GM18873 (cell line): ENCODE measurements around the gene FAAP20.
"Not testable (repeated sequence)": the region's sequence is repeated elsewhere in the genome, so short reads cannot be mapped to it uniquely, and the experiment has no call there.

Source experiments
- ATAC-seq: cut with Tn5 transposase; IDR thresholded peaks from one replicate; pipeline ENCODE4 v1.9.1; 2021; ENCODE audit warnings: mild to moderate bottlenecking, moderate library complexity, moderate number of reproducible peaks; ENCODE audit not compliant: unreplicated experiment, low FRiP score

FAAP20 gene

DNA sequence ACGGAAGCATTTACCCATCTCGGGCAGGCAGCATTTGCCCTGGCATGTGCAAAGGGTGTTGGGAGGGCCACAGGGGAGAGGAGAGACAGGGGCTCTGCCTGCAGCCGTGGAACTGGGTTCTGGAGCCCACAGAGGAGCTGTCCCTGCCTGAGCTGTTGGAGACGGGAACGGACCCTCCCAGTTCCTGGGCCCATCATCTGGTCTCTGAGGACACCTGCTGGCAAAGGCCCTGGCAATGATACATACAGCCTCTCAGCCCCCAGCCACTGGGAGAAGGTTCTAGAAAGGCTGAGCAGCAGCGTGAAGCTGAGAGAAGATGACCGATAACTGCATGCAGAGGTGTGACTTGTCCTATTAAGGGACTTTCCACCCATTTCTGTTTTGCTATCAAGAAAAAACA is 31.4 kb downstream of the FAAP20 start:
- ATAC-seq: no peak

DNA sequence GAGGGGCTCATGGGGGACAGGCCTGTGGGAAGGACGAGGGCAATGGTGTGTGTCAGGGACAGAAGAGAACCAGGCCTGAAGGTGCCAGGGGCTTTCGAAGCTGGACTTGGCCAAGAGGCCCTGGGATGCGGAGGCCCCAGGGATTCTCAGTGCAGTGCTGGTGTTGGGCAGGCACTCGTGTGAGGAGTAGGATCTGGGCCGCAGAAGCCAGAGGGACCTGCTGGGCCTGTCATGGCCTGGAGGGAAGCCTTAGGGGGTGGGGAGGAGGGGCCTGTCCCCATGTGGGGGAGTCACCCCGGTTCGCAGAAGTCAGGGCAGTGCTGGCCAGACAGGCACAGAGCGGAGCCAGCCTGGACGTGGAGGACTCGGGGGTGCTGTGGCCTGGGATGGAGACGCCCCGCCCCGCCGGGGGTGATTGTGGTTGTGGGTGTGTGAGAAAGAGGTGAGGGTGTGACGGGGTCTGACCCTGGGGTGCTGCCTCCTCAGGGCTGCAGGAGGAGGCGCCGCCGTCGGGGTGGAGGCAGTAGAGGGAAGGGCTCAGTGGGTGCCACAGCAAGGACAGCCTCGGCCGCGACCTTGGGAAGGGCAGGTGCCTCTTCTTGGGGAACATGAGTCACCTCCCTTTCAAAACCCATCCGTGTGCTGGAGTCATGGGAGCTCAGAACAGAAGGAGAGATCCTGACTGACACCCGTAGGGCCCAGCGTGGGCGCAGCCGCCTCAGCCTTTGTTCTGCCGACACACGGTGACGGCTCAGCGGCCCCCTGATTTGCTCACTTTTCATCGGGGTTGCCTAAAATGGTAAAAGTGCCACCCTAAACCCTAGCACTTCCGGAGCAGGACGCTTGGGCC is 33.9 kb downstream of the FAAP20 start:
- ATAC-seq: no peak

DNA sequence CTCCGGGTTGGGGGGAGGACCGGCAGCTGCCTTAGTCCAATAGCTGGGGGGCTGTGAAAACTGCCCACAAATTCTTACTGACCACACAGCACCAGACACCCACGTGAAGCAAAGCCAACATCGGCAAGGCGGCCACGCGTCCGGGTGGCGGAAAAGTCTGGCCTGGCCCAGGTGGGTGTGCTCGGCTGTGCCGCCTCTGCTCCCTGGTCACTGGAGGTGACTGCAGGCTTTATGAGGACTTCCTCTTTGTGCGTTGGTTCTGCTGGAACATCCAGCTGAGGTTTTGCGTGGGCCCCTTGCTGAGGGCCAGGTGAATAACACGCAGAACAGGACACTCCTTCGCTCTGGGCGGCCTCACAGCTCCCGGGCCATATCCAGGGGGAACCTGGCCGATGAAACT is 35.4 kb downstream of the FAAP20 start:
- no peak for ATAC-seq

DNA sequence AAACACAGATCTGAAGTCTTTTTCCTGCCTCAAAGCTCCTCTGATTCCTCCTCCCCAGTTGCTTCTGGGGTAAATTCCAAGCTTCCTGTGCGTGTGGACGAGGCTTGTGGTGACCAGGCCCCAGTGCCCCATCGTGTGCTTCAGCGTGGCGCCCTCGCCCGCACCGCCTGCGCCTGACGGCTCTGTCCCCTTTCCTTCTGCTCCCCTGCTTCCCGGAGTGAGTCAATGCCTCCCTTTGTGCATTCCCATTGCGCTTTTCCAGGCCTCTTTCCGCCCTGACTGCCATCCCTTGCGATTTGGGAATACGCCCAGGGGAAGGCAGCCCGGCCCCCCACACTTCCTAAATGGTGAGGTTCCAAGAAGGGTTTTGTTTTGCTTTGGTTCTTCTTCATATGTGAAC is 36.3 kb downstream of the FAAP20 start:
- ATAC-seq: no peak

GRCh38 chr1:2157856-2158255 is 36.7 kb downstream of the FAAP20 start:
- ATAC-seq: no peak

GRCh38 chr1:2156866-2157265 is 37.7 kb downstream of the FAAP20 start:
- ATAC-seq: no peak

DNA sequence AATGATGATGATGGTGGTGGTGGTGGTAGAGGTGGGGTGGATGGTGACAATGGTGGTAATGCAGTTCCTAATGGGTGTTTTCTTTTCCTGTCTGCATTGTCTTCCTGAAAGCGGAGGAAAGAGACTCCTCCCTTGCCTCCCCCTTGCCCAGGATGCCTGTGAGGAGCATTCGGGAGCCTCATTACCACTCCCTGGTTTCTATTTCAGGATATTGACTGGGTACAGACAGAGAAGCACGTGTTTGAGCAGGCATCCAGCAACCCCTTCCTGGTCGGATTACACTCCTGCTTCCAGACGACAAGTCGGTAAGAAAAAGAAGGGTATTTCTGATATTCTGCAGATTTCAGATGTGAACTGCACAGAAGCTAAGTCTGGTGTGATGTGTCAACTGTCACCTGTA is 38.8 kb downstream of the FAAP20 start:
- ATAC-seq: no peak

- ATAC-seq: no peak
These were observed 39.4 kb downstream of the FAAP20 start for GRCh38 chr1:2155147-2155598.

DNA sequence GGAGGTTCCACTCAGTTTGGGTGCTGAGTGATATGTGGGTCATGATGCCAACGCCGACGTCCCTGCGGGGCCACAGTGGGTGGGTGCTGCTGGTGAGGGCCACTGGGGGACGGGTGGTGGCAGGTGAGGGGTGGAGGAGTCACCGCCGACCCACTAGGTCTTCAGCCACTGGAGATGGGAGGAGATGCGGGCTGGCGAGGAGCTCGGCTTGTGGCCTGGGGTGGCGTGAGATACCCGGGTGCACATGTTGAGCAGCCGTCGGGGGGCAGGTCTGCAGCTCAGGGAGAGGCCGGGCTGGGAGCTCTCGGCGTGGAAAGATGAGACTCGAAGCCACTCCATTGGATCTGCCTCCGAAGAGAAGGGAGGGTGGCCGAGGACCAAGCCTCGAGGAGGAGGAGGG is 40.5 kb downstream of the FAAP20 start:
- ATAC-seq: no peak

- ATAC-seq: no peak
These were observed 41.6 kb downstream of the FAAP20 start for GRCh38 chr1:2152954-2153353.

DNA sequence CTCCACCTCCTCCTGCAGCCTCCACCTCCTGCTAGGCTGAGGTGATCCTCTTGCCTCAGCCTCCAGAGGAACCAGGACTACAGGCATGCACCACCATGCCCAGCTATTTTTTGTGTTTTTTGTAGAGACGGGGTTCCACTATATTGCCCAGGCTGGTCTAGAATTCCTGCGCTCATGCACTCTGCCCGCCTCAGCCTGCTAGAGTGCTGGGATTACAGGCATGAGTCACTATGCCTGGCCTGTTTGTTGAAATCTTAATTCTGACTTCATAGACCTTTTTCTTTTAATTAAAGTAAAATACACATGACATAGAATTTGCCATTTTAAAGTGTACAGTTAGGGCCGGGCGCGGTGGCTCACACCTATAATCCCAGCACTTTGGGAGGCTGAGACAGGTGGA is 42.7 kb downstream of the FAAP20 start:
- ATAC-seq: no peak

GRCh38 chr1:2151252-2151651 is 43.3 kb downstream of the FAAP20 start:
- no peak for ATAC-seq

DNA sequence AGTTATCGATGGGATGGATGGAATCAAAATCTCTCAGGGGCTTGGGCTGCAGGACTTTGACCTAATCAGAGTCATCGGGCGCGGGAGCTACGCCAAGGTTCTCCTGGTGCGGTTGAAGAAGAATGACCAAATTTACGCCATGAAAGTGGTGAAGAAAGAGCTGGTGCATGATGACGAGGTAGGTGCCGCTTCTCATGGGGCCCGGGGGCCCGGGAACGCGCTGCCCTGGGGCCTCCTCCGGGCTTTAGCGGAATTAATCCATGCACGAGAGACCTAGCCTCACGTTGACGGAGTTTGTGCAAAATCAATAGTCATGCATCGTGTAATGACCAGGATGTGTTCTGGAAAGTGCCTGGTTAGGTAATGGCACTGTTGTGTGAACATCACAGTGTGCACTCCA is 43.8 kb downstream of the FAAP20 start:
- ATAC-seq: no peak

DNA sequence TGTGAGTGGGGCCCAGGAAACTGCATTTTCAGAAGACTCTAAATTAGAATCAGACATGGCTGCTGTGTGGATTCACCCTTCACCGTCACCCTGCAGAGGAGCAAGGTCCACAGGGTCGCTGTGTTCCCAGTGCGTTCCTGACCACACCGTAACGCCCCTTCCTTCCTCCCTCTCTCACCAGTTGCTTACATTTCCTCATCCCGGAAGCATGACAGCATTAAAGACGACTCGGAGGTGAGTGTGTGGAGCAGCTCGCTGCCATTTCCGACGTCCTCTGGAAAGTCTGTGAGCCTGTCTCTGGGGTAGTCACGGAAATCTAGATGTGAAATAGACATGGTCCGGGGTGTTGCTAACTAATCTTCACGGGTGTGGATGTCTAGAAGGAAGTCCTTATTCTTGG is 45.9 kb downstream of the FAAP20 start:
- ATAC-seq: no peak

DNA sequence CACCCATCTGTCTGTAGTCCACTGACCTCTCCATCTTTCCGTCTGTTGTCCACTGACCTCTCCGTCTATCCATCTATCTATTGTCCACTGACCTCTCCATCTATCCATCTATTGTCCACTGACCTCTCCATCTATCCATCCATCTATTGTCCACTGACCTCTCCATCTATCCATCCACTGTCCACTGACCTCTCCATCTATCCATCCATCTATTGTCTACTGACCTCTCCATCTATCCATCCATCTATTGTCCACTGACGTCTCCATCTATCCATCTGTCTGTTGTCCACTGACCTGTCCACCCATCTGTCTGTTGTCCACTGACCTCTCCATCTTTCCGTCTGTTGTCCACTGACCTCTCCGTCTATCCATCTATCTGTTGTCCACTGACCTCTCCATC is 46.7 kb downstream of the FAAP20 start:
- ATAC-seq: not testable (repeated sequence)

DNA sequence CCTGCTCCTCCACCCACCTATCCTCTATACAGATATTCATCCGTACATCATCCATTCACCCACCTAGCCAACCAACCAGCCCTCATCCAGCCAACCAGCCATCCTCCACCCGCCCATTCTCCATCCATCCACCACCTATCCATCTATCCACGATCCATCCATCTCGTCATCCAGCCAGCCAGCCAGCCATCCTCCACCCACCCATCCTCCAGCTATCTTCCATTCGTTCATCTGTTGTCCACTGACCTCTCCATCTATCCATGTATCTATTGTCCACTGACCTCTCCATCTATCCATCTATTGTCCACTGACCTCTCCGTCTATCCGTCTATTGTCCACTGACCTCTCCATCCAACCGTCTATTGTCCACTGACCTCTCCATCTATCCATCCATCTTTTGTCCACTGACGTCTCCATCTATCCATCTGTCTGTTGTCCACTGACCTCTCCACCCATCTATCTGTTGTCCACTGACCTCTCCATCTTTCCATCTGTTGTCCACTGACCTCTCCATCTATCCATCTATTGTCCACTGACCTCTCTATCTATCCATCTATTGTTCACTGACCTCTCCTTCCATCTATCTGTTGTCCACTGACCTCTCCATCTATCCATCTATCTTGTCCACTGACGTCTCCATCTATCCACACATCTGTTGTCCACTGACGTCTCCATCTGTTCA is 47.6 kb downstream of the FAAP20 start:
- ATAC-seq: no peak

GRCh38 chr1:2145946-2146835 is 48.4 kb downstream of the FAAP20 start:
- no peak for ATAC-seq

DNA sequence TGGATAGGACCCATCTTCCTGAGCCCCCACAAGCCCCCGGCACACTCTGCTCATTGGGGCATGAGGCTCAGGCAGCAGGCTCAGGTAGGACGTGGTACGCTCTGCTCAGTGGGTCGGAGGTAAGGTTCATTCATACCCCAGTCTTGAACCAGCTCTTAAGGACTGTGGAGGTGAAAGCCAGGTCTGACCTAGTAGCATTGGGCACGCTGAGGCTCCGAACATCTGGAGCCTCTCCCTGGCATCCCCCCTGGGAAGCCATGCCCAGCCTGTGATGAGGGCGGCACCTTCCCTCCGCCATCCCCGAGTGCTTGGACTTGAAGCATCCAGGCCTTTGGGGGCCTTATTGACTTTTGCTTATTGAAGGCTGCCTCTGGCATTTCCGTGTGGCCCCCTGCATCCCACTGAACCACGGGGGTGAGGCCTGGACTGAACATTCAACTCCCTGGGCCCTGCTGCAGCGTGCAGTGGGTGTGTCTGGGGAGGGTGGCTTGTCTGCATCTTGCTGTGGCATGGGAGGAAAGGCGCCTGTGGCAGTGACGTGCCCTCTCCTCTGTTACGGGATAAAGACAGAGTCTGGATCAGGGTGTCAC is 50.0 kb downstream of the FAAP20 start:
- ATAC-seq: no peak

DNA sequence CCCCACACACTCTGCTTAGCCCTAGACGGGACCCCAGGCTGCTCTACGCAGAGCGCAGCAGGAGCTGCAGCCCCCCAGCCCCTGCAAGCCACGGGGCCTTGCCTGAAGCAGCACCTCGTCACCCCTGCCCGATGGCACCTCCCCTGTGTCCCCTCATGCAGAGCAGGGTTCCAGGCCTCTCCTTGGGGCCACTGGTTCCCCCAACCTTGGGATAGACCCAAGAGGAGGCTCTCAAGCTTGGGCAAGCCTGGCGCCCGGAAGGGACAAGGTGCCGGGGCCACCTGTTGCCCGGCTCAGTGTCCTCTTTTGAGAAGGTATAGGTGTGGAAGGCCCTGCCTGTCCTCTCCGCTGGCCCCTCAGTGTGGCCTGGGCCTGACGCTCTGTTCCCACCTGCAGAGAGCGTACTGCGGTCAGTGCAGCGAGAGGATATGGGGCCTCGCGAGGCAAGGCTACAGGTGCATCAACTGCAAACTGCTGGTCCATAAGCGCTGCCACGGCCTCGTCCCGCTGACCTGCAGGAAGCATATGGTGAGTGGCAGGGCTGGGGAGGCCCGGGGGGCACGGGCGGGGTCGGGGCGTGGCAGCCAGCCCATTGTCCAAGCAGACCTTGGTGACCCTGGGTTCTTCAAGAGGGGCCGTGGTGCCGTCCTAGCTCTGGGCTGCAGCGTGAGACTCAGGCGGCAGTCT is 50.6 kb downstream of the FAAP20 start:
- no peak for ATAC-seq

DNA sequence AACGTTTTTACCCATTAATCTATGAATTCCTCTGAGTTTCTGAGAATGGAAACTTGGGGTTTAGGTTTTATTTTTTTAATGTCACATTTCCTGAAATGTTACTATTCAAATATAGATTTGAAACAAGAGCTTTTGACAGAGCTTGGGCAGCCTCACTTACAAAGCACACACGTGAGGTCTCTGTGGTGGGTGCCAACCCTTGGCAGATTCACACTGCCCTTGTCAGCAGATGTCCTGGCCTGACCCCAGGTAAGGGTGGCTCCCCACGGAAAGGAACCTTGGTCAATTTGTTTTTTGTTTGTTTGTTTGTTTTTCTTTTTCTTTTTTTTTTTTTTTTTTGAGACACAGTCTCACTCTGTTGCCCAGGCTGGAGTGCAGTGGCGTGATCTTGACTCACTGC is 53.5 kb downstream of the FAAP20 start:
- no peak for ATAC-seq
